Skeletal muscle tissue (tissue), 4 donors: Measurements from ENCODE around the gene TNRC6A. TPM values are rescaled to one million over a fixed set of nuclear protein-coding genes. Genes with fewer than 3 reads are reported as not detected.
"Not testable (repeated sequence)": the region's sequence is repeated elsewhere in the genome, so short reads cannot be mapped to it uniquely, and the experiment has no call there.

Experiments used
- H3K27ac ChIP-seq: one replicate; pipeline ENCODE4 v1.7.0; 2013; ENCODE audit warnings: mild to moderate bottlenecking, low read depth, low read length, inconsistent platforms
- H3K27me3 ChIP-seq, 3 donors: one replicate each; pipeline ENCODE4 v1.7.0; 2013; ENCODE audit warnings: low read length in 3 of 3; ENCODE audit not compliant: control insufficient read depth in 3 of 3, insufficient read depth in 3 of 3
- H3K36me3 ChIP-seq, 3 donors: one replicate each; pipeline ENCODE4 v1.7.0; 2013; ENCODE audit warnings: low read length in 3 of 3; ENCODE audit not compliant: control insufficient read depth in 3 of 3, insufficient read depth in 3 of 3
- H3K4me1 ChIP-seq, 3 donors: one replicate each; pipeline ENCODE4 v1.7.0; 2013; ENCODE audit warnings: low read length in 3 of 3, mild to moderate bottlenecking in 3 of 3; ENCODE audit not compliant: control insufficient read depth in 3 of 3, insufficient read depth in 3 of 3
- H3K4me3 ChIP-seq, 3 donors: one replicate each; pipeline ENCODE4 v1.7.0; 2013; ENCODE audit warnings: low read length in 3 of 3
- H3K9ac ChIP-seq, 3 donors: one replicate each; pipeline ENCODE4 v1.7.0; 2013; ENCODE audit warnings: low read length in 3 of 3, mild to moderate bottlenecking in 3 of 3, moderate library complexity in 2 of 3, low read depth in 1 of 3
- H3K9me3 ChIP-seq, 3 donors: one replicate each; pipeline ENCODE4 v1.7.0; 2013; ENCODE audit warnings: low read length in 3 of 3; ENCODE audit not compliant: control insufficient read depth in 3 of 3
- total RNA-seq: library from RNA; depleted of rRNA; stranded (reverse); fragments of >200 nt; gene quantifications from one replicate; pipeline ENCODE4 v1.2.3, GENCODE V29; 2014
- donor health status: Osteomylitis.

TNRC6A gene
- total RNA-seq, 1 donor from 2014 or later, result 24.5 TPM

DNA sequence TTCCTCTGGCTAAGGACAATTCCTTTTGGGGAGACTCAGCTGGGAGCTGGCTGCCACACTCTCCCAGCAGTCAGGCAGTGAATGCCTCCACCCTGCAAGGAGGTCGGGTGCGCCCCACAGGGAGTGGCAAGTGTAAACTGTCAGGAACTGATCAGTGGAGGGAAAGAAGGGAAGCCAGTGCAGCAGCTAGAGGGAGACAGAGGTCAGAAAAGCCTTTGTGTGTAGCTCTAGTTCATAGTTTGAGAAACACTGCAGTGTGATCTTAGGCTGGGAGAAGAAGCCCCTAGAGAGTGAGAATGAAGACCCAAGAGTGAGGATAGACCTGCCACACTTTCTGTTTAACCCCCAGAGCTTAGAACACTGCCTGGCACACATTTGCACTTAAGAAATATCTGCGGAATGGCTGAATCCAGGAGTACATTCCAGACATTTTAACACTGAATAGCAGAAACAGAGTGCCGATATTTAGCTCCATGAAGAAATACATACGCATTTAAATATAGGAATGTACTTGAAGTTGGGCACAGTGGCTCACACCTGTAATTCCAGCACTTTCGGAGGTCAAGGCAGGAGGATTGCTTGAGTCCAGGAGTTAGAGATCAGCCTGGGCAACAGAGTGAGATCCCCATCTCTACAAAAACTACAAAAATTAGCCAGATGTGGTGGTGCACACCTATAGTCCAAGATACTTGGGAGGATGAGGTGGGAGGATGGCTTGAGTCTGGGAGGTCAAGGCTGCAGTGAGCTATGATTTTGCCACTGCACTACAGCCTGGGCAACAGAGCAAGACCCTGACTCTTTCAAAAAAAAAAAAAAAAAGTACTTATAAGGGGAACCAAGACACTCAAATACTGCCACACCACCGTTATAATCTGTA is 105.2 kb downstream of the TNRC6A start:
- Histone ChIP-seq H3K4me1 (no peaks in the 10 kb centered on the region), H3K9me3 (no peaks in the 10 kb centered on the region), H3K27me3 (no peaks in the 10 kb centered on the region), H3K9ac (no peak overlapping the region), H3K36me3 (peaks cover 4 to 15% (median 10%) of the 10 kb centered on the region in 3 donors), H3K27ac (no peak overlapping the region), H3K4me3 (no peak overlapping the region)

DNA sequence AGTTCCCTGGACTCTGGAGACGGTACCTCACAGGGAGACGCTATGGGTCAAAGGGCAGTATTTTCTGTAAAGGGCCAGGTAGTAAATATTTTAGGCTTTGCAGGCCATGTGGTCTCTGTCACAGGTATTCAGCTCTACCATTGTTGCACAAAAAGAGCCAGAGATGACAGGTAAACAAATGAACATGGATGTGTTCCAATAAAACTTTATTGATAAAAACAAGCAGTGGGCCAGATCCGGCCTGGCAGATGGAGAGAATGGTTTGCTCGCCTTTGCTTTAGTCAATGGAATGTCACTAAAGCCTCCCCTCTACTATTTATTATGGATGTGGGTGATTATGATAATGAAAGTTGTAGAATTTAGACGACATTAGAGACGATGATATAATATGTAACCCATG is 107.4 kb downstream of the TNRC6A start:
- Histone ChIP-seq H3K4me3 (no peak overlapping the region), H3K27ac (no peak overlapping the region), H3K9ac (no peak overlapping the region), H3K4me1 (no peaks in the 10 kb centered on the region), H3K36me3 (peaks cover 4 to 15% (median 9%) of the 10 kb centered on the region in 3 donors), H3K9me3 (no peaks in the 10 kb centered on the region), H3K27me3 (no peaks in the 10 kb centered on the region)

DNA sequence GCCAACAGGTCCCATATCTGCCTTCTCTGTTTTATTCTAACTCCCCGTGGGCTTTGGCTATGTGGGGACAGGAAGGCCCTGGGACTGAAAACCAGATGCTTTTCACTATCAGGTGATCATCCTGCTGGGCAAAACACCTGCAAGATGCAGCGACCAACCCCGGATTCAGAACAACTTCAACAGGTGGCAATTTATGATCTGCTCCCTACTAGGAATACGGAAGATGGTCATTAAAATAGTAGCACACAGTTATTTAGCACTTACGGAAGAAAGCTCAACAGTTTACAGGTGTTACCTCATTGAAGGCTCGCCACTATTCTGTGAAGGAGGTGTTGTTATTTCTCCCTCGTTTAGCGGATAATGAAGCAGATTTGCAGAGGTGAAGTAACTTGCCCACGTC is 108.5 kb downstream of the TNRC6A start:
- no peaks in the 10 kb centered on the region for H3K9me3 ChIP-seq
- no peak overlapping the region for H3K9ac ChIP-seq
- H3K27me3 ChIP-seq, result no peaks in the 10 kb centered on the region
- H3K36me3 ChIP-seq, result peaks cover 3 to 8% (median 4%) of the 10 kb centered on the region in 3 donors
- H3K4me1 ChIP-seq, result no peaks in the 10 kb centered on the region
- no peak overlapping the region for H3K4me3 ChIP-seq
- H3K27ac ChIP-seq, result no peak overlapping the region

DNA sequence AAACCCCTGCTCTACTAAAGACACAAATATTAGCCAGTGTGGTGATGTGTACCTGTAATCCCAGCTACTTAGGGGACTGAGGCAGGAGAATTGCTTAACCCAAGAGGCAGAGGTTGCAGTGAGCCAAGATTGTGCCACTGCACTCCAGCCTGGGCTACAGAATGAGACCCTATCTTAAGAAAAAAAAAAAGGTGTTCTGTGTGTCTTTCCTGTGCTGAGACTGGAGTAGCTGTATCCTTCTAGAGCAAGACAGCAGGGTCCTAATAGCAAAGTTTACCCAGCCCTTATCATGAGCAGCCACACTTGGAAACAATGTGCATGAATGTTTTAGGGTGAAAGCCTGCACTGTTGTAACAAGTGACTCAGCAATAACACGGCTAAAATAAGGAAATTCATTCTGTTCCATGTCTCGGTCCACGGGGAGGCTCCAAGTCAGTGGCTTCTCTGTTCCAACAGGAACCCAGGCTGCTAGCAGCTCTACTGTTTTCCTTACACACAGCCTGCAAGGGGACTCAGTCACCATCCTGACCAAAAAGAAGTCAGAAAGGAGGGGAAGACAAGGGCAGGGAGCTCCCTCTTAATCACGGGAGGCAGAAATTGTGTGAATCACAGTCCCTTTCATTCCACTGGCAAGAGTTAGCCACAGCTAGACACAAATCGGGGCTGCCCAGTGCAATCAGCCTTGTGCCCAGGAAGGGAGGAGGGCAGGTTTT is 109.3 kb downstream of the TNRC6A start:
- Histone ChIP-seq H3K4me1 (no peaks in the 10 kb centered on the region), H3K9me3 (no peaks in the 10 kb centered on the region), H3K9ac (no peak overlapping the region), H3K4me3 (no peak overlapping the region), H3K27ac (no peak overlapping the region), H3K36me3 (peaks cover 0 to 5% (median 4%) of the 10 kb centered on the region in 3 donors), H3K27me3 (no peaks in the 10 kb centered on the region)

DNA sequence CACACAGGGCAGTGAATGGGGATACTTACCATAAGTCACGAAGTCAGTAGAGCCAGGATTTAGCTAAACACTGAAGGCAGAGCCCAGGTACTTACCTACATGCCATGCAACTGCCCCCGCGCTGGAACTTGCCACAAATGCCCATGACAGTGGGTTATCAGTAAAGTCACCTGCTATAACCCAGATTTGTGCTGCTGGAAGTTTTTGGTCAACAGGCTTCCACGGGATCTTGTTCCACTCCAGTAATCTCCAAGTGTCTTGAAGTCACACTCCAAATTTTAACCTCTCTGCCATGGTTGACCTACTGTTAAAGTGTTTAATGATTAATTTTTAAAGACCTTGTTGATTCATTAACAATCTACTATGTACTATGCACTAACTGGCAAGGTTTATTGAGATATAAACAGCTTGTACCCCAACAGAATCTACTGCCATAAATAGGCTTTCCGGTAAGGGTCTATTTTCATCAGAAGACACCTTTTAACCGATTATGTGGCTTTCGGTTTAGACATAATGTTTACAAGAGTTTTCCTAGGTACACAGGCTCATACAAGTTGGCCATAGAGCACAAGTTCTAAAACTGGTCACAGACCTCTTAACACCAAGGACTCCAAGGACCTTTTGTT is 110.0 kb downstream of the TNRC6A start:
- no peaks in the 10 kb centered on the region for H3K4me1 ChIP-seq
- H3K9ac ChIP-seq, result no peak overlapping the region
- no peak overlapping the region for H3K27ac ChIP-seq
- H3K9me3 ChIP-seq, result no peaks in the 10 kb centered on the region
- H3K36me3 ChIP-seq, result peaks cover 0 to 5% (median under 1%) of the 10 kb centered on the region in 3 donors
- no peaks in the 10 kb centered on the region for H3K27me3 ChIP-seq
- no peak overlapping the region for H3K4me3 ChIP-seq

DNA sequence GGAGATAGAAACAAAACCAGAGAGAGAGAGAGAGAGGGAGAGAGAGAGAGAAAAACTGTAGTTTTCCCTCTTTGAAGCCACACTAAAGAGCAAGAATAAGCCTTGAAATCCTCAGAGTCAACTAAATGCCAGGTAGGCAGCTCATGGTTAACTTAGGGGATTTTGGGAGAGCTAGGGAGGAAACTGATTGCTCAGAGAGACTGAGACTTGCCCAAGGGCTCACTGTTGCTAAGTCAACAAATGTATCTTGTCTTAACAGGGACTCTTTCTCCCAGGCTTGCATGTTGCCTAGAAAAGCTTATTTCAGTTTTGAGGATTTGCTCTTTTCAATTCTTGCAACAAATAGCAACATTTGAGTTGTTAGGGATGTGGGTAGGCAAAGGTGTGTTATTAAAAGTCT is 111.8 kb downstream of the TNRC6A start:
- H3K36me3 ChIP-seq, result no peaks in the 10 kb centered on the region
- no peak overlapping the region for H3K4me3 ChIP-seq
- no peaks in the 10 kb centered on the region for H3K27me3 ChIP-seq
- no peaks in the 10 kb centered on the region for H3K4me1 ChIP-seq
- no peaks in the 10 kb centered on the region for H3K9me3 ChIP-seq
- no peak overlapping the region for H3K9ac ChIP-seq
- no peak overlapping the region for H3K27ac ChIP-seq

DNA sequence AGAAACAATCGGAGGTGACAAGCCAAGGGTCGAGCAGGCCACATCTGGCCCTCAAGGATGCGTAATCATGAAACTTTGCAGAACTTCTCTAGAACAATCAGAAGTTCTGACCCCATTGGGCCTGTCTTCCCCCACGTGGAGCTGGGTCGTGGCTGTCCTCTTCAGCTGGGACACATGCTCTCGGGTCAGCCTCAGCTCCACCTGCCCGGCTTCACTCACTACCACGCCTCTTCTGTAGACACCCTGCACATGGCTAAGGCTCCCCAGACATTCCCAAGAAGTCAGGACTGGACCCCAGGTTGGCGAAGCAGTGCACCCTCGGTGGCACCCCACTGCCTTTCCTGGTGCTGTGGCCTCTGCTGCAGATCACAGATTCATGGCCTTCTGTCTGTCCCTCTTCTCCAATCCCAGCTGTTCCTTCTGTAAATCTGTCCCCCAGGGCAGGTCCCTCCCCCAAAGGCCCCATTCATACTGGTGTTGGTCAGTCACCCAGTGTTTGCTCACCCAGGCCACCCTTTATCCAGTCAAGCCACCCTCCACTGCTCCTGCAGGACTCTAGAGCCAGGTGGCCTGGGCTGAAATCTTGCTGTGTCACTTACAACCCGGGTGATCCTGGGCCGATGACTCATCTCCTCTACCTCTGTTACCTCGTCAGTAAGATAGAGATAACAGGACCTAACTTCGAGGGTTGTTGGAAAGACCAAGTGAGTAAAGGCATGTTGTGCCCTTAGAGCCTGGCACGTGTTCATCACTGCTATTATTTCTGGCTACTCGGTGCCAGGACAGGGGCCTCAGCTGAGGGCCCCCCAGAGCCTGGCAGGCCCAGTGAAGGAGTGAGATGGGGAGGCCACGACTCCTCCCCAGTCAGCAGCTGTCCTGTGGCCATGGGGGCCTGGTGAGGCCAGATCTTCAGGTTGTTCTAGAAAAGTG is 114.9 kb downstream of the TNRC6A start:
- H3K27ac ChIP-seq, result no peak overlapping the region
- no peaks in the 10 kb centered on the region for H3K27me3 ChIP-seq
- H3K9me3 ChIP-seq, result no peaks in the 10 kb centered on the region
- H3K36me3 ChIP-seq, result no peaks in the 10 kb centered on the region
- no peak overlapping the region for H3K9ac ChIP-seq
- no peak overlapping the region for H3K4me3 ChIP-seq
- no peaks in the 10 kb centered on the region for H3K4me1 ChIP-seq

DNA sequence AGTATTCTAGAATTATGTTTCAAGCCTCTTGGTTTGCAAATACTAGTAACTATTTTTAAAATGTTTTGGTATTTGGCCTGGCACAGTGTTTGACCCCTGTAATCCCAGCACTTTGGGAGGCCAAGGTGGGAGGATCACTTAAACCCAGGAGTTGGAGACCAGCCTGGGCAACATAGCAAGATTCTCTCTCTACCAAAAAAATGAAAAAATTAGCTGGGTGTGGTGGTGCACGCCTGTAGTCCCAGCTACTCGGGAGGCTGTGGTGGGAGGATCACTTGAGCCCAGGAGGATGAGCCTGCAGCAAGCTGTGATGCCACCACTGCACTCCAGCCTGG is 115.5 kb downstream of the TNRC6A start:
- not testable (repeated sequence) for H3K9ac ChIP-seq, H3K27ac ChIP-seq, H3K36me3 ChIP-seq, H3K27me3 ChIP-seq, H3K4me3 ChIP-seq, H3K9me3 ChIP-seq, H3K4me1 ChIP-seq

DNA sequence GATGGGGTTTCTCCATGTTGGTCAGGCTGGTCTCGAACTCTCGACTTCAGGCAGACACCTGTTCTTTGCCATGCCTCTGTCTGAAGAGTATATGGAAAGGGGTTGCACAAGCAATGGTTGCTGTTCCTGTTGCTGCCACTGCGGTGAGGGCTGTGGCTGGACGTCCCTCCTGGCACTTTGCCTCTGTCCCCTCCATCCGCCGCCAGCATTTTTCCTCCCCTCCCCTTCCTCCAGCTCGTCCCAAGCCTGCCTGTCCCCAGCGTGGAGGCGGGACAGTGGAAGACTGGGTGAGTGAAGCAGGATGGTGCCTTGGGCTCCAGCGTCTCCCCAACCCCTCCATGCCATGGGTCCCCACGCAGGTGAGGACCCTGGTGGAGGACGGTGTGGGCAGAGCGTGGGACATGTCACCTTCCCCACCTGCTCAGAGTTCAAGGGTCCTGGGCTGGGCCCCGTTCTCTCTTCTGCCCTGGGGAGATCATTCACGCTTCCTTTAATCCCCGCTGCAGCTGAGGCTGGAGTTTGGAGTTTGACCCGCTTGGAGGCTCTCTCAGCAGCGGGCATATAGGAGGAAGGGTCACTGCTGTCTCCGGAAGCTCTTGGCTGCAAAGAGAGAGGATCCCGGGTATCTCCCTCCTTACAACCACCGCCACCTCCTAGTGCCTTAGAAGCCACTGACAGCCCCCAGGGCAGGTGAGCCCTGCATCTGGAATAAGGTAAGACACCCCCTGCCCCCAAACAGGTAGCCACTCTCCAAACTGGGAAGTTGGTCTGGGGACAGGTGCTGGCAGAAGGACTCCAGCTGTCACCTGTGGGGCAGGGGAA is 116.5 kb downstream of the TNRC6A start, which contains the start of gene SLC5A11:
SLC5A11 (plus strand) TSS at position 238 of the 822 bp plus-strand sequence. CDS start 12,681 bp downstream, outside the sequence.
- Histone ChIP-seq H3K9me3 (no peaks in the 10 kb centered on the region), H3K27ac (no peak within 1 kb of the TSS), H3K36me3 (no peaks in the 10 kb centered on the region), H3K4me3 (no peak within 1 kb of the TSS), H3K9ac (no peak within 1 kb of the TSS), H3K4me1 (no peaks in the 10 kb centered on the region), H3K27me3 (no peaks in the 10 kb centered on the region)
